HepG2 (cell line): Measurements from ENCODE around the gene DNM1. TPM values are rescaled to one million over a fixed set of nuclear protein-coding genes. Genes with fewer than 3 reads are reported as not detected.
A peak's percentile ranks its signal among the peaks of the same experiment; 100 is the strongest.

ENCODE experiments used
- ARNT ChIP-seq: fragments of 450-650 bp; IDR thresholded peaks from 2 replicates; pipeline ENCODE4 v1.6.1; 2017
- ASH2L ChIP-seq: fragments of 300-600, 200-600 bp; sonication (generic); IDR thresholded peaks from 2 replicates; pipeline ENCODE4 v1.7.0; 2017; ENCODE audit warnings: low read depth, mild to moderate bottlenecking, moderate library complexity, mixed read lengths, low read length; ENCODE audit not compliant: insufficient read length
- CREM ChIP-seq, 2 experiments: sonication (generic) in 1 of 2; formaldehyde crosslinking in 1 of 2; IDR thresholded peaks; 2 replicates each; pipeline versions ENCODE4 v1.4.0 to v1.6.1; 2016 to 2020; ENCODE audit warnings: antibody characterized with exemption in 1 of 2, mild to moderate bottlenecking in 1 of 2, missing genetic modification reagents in 1 of 2
- LCORL ChIP-seq, 2 experiments: fragments of 450-650 bp in 1 of 2; sonication (generic) in 1 of 2; formaldehyde crosslinking in 1 of 2; IDR thresholded peaks; 2 replicates each; pipeline versions ENCODE4 v1.5.0 to v1.6.1; 2017 to 2020; ENCODE audit warnings: antibody characterized with exemption in 1 of 2, missing genetic modification reagents in 1 of 2
- MED8 ChIP-seq: sonication (generic); formaldehyde crosslinking; IDR thresholded peaks from 2 replicates; pipeline ENCODE4 v1.8.1; 2023; ENCODE audit warnings: mild to moderate bottlenecking, missing genetic modification reagents; ENCODE audit not compliant: insufficient replicate concordance
- NFKB2 ChIP-seq: sonication (generic); formaldehyde crosslinking; IDR thresholded peaks from 2 replicates; pipeline ENCODE4 v1.4.0; 2020; ENCODE audit warnings: missing genetic modification reagents, borderline replicate concordance
- RFXAP ChIP-seq: sonication (generic); formaldehyde crosslinking; IDR thresholded peaks from 2 replicates; pipeline ENCODE4 v1.4.0; 2020; ENCODE audit warnings: missing genetic modification reagents, borderline replicate concordance
- SAFB2 ChIP-seq: sonication (generic); formaldehyde crosslinking; IDR thresholded peaks from 2 replicates; pipeline ENCODE4 v1.5.1; 2020; ENCODE audit warnings: missing genetic modification reagents, low read depth, mild to moderate bottlenecking, borderline replicate concordance
- SETDB1 ChIP-seq: sonication (generic); formaldehyde crosslinking; IDR thresholded peaks from 2 replicates; pipeline ENCODE4 v1.5.1; 2020; ENCODE audit warnings: missing genetic modification reagents, mild to moderate bottlenecking, borderline replicate concordance
- SOX5 ChIP-seq: IDR thresholded peaks from 2 replicates; pipeline ENCODE4 v1.6.1; 2016; ENCODE audit warnings: borderline replicate concordance
- TBX2 ChIP-seq: sonication (generic); formaldehyde crosslinking; IDR thresholded peaks from 2 replicates; pipeline ENCODE4 v1.5.0; 2020; ENCODE audit warnings: missing genetic modification reagents, mild to moderate bottlenecking, borderline replicate concordance
- USF2 ChIP-seq, 2 experiments: sonication (generic) in 1 of 2; formaldehyde crosslinking in 1 of 2; IDR thresholded peaks; 2 replicates each; pipeline versions ENCODE4 v1.5.1 to v1.6.1; 2011 to 2020; ENCODE audit warnings: borderline replicate concordance in 1 of 2, low read depth in 1 of 2, low read length in 1 of 2, mild to moderate bottlenecking in 1 of 2, missing genetic modification reagents in 1 of 2, moderate library complexity in 1 of 2
- YY1 ChIP-seq: IDR thresholded peaks from 2 replicates; pipeline ENCODE4 v1.6.1; 2011; ENCODE audit warnings: low read length, low read depth, moderate library complexity, mild to moderate bottlenecking; ENCODE audit not compliant: insufficient read depth, insufficient replicate concordance
- ZBTB42 ChIP-seq: sonication (generic); formaldehyde crosslinking; IDR thresholded peaks from 2 replicates; pipeline ENCODE4 v1.5.0; 2020; ENCODE audit warnings: mild to moderate bottlenecking, missing genetic modification reagents
- ZFP1 ChIP-seq: IDR thresholded peaks from 2 replicates; pipeline ENCODE4 v1.6.1; 2016
- ZFYVE20 ChIP-seq: sonication (generic); formaldehyde crosslinking; IDR thresholded peaks from 2 replicates; pipeline ENCODE4 v1.8.0; 2023; ENCODE audit warnings: low read depth, mild to moderate bottlenecking, moderate library complexity, missing genetic modification reagents, borderline replicate concordance
- ZNF3 ChIP-seq: IDR thresholded peaks from 2 replicates; pipeline ENCODE4 v1.7.0; 2017; ENCODE audit warnings: inconsistent platforms
- ZNF329 ChIP-seq: sonication (generic); formaldehyde crosslinking; IDR thresholded peaks from 2 replicates; pipeline ENCODE4 v1.9.0; 2021; ENCODE audit warnings: low read depth, mild to moderate bottlenecking, missing genetic modification reagents
- ZNF354B ChIP-seq: sonication (generic); formaldehyde crosslinking; IDR thresholded peaks from 2 replicates; pipeline ENCODE4 v1.8.0; 2022; ENCODE audit warnings: mild to moderate bottlenecking, missing genetic modification reagents
- ZNF674 ChIP-seq: sonication (generic); formaldehyde crosslinking; IDR thresholded peaks from 2 replicates; pipeline ENCODE4 v1.5.0; 2020; ENCODE audit warnings: low read depth, mild to moderate bottlenecking, missing genetic modification reagents
- ZNF816 ChIP-seq: sonication (generic); formaldehyde crosslinking; IDR thresholded peaks from 2 replicates; pipeline ENCODE4 v1.8.0; 2022; ENCODE audit warnings: missing genetic modification reagents, mild to moderate bottlenecking, borderline replicate concordance
- ZNF883 ChIP-seq: sonication (generic); formaldehyde crosslinking; IDR thresholded peaks from 2 replicates; pipeline ENCODE4 v1.5.1; 2020; ENCODE audit warnings: mild to moderate bottlenecking, missing genetic modification reagents; ENCODE audit errors: not compliant biosample characterization
- ZXDC ChIP-seq: sonication (generic); formaldehyde crosslinking; IDR thresholded peaks from 2 replicates; pipeline ENCODE4 v1.5.0; 2020; ENCODE audit warnings: mild to moderate bottlenecking, missing genetic modification reagents
- polyA plus RNA-seq, 8 experiments: library from polyadenylated mRNA; depleted of rRNA in 3 of 8; stranded (reverse) in 7 of 8; unstranded in 1 of 8; fragments of >200 nt; fragmentation: Illumina TruSeq in 4 of 8; extraction: Trizol in 4 of 8; gene quantifications; 2 replicates each; pipeline versions ENCODE4 v1.2.1 to v1.2.3, GENCODE V29; 2011 to 2016; ENCODE audit warnings: low read depth in 4 of 8, missing spikeins in 1 of 8, mixed read lengths in 1 of 8; ENCODE audit not compliant: insufficient read depth in 1 of 8
- total RNA-seq, 5 experiments: library from RNA; depleted of rRNA; stranded (reverse); fragments of >200 nt; fragmentation: Illumina TruSeq; extraction: Trizol; gene quantifications; 2 replicates each; pipeline ENCODE4 v1.2.3, GENCODE V29; 2016; ENCODE audit warnings: low read depth in 1 of 5

Gene DNM1
- total and polyA plus RNA-seq, 2 of the 13 experiments (the other 11 are each of a cell fraction or from before 2014, with no cell fraction given): 0.13 to 0.58 TPM

- TF ChIP-seq USF2 (IDR thresholded peaks at IDR 0.05; ENCODE audit: low read depth, low read length) (no peak), USF2 (CRISPR knock-in tag; IDR thresholded peaks at IDR 0.05; ENCODE audit: borderline replicate concordance) (no peak), CREM (IDR thresholded peaks at IDR 0.05) (no peak), CREM (CRISPR knock-in tag; IDR thresholded peaks at IDR 0.05) (no peak), ZFP1 (CRISPR knock-in tag) (no peak), ZNF674 (CRISPR knock-in tag) (no peak), ZFYVE20 (CRISPR knock-in tag) (0 out of 2 replicates have a peak, but pooled peaks have one; percentile 10), ZNF329 (CRISPR knock-in tag) (no peak), YY1 (no peak), ARNT (no peak), ZNF354B (CRISPR knock-in tag) (0 out of 2 replicates have a peak, but pooled peaks have one; percentile 19), ZNF816 (CRISPR knock-in tag) (no peak), ZBTB42 (CRISPR knock-in tag) (no peak), SAFB2 (CRISPR knock-in tag) (0 out of 2 replicates have a peak, but pooled peaks have one; percentile 27), SETDB1 (no peak), SOX5 (CRISPR knock-in tag) (no peak), ZNF883 (CRISPR knock-in tag) (no peak), MED8 (peak; percentile 18), RFXAP (no peak), ZXDC (CRISPR knock-in tag) (no peak), TBX2 (peak; percentile 9; the same call in 1 of the 2 replicates), NFKB2 (CRISPR knock-in tag) (no peak), LCORL (IDR thresholded peaks at IDR 0.05) (no peak), LCORL (CRISPR knock-in tag; IDR thresholded peaks at IDR 0.05) (no peak), ZNF3 (CRISPR knock-in tag) (no peak), ASH2L (no peak)
Observed at GRCh38 chr9:128160603-128160987, 42.6 kb upstream of the DNM1 start (continued).
